HepG2 (cell line): ENCODE results near the gene SPDYE4. TPM values are rescaled to one million over a fixed set of nuclear protein-coding genes. Genes with fewer than 3 reads are reported as not detected.

Experiments
- ATAC-seq: fragments of 200-7000 bp; cut with Tn5 transposase; 3 replicates; pipeline ENCODE4 v1.9.1; 2020; ENCODE audit warnings: mild to moderate bottlenecking, moderate library complexity
- Bru-seq: library from RNA; stranded (reverse); fragments of 400-500 nt; gene quantifications from one replicate; lab custom pipeline; 2021; lab: Mats Ljungman, UMichigan
- BruChase-seq, 2 experiments: library from RNA; stranded (reverse); fragments of 400-500 nt; gene quantifications; one replicate each; lab custom pipeline; 2021; lab: Mats Ljungman, UMichigan
- BruUV-seq: library from RNA; stranded (reverse); fragments of 400-500 nt; replicated peaks from 2 replicates; lab custom pipeline; 2021; lab: Mats Ljungman, UMichigan
- CTCF ChIA-PET: fragments of 300-600 bp; formaldehyde crosslinking; extraction: SDS; loops from one replicate; lab custom pipeline; 2021; ENCODE audit warnings: low total read pairs, inconsistent platforms, low intra/inter-chr PET ratio; lab: Yijun Ruan, JAX
- POLR2A ChIA-PET: fragments of 350-600 bp; sonication (Branson Sonifier 250); formaldehyde crosslinking; loops from one replicate; lab custom pipeline; 2020; ENCODE audit warnings: antibody characterized with exemption, inconsistent platforms; lab: Yijun Ruan, JAX
- DNase-seq: peaks from one replicate; pipeline ENCODE4 v3.0.0-alpha.2; 2015; ENCODE audit warnings: low spot score
- FAIRE-seq: peaks from 3 replicates; lab custom pipeline; 2011; peaks lifted over from hg19 to GRCh38; lab: Jason Lieb, UNC
- H2AFZ ChIP-seq: one replicate; pipeline ENCODE4 v1.6.1; 2011; ENCODE audit warnings: low read length, inconsistent platforms
- H3K27ac ChIP-seq: fragments of 300-600 bp; 3 replicates; pipeline ENCODE4 v1.8.0; 2011; ENCODE audit warnings: mixed run types, mild to moderate bottlenecking, mixed read lengths, low read length, inconsistent platforms; ENCODE audit not compliant: insufficient read depth; ENCODE audit errors: extremely low read length
- H3K27me3 ChIP-seq, 2 experiments: fragments of 200-600 bp in 1 of 2; 2 replicates in 1 of 2; 3 replicates in 1 of 2; pipeline versions ENCODE4 v1.6.0 to v1.8.0; 2011; ENCODE audit warnings: low read length in 2 of 2, mild to moderate bottlenecking in 2 of 2, moderate library complexity in 2 of 2, inconsistent platforms in 1 of 2; ENCODE audit not compliant: insufficient read depth in 2 of 2, control insufficient read depth in 1 of 2
- H3K36me3 ChIP-seq, 2 experiments: fragments of 200-600 bp in 1 of 2; replicated peaks in 1 of 2; 2 replicates in 1 of 2; 3 replicates in 1 of 2; pipeline versions ENCODE4 v1.5.1 to v1.8.0; 2011; ENCODE audit warnings: low read length in 2 of 2, inconsistent platforms in 1 of 2; ENCODE audit not compliant: insufficient read depth in 2 of 2, control insufficient read depth in 1 of 2
- H3K4me1 ChIP-seq: 2 replicates; pipeline ENCODE4 v1.5.1; 2012; ENCODE audit warnings: low read length, inconsistent platforms; ENCODE audit not compliant: insufficient read depth
- H3K4me2 ChIP-seq: 2 replicates; pipeline ENCODE4 v1.6.0; 2011; ENCODE audit warnings: low read depth, low read length, inconsistent platforms
- H3K4me3 ChIP-seq, 3 experiments: fragments of 200-600 bp in 1 of 3; sonication (generic), shearing (Covaris generic) in 1 of 3; replicated peaks in 1 of 3; 2 replicates each; pipeline ENCODE4 v1.5.1; 2011 to 2016; ENCODE audit warnings: low read length in 3 of 3, inconsistent platforms in 2 of 3, low read depth in 2 of 3, mild to moderate bottlenecking in 2 of 3, control low read depth in 1 of 3, mixed read lengths in 1 of 3; ENCODE audit not compliant: insufficient read depth in 1 of 3
- H3K79me2 ChIP-seq: one replicate; pipeline ENCODE4 v1.6.1; 2011; ENCODE audit warnings: low read length, inconsistent platforms; ENCODE audit not compliant: insufficient read depth
- H3K9ac ChIP-seq: 2 replicates; pipeline ENCODE4 v1.6.0; 2011; ENCODE audit warnings: mild to moderate bottlenecking, low read depth, low read length, inconsistent platforms; ENCODE audit not compliant: insufficient read depth
- H3K9me3 ChIP-seq: 2 replicates; pipeline ENCODE4 v1.5.1; 2012; ENCODE audit warnings: mild to moderate bottlenecking, low read length
- H4K20me1 ChIP-seq: 2 replicates; pipeline ENCODE4 v1.6.0; 2011; ENCODE audit warnings: inconsistent platforms, mild to moderate bottlenecking, low read length, moderate library complexity; ENCODE audit not compliant: insufficient read depth
- ARNTL ChIP-seq: sonication (generic); formaldehyde crosslinking; IDR thresholded peaks from 2 replicates; pipeline ENCODE4 v1.4.0; 2020; ENCODE audit warnings: mild to moderate bottlenecking, missing genetic modification reagents
- ATF2 ChIP-seq: sonication (generic); formaldehyde crosslinking; IDR thresholded peaks from 2 replicates; pipeline ENCODE4 v1.4.0; 2020; ENCODE audit warnings: missing genetic modification reagents
- ATM ChIP-seq: fragments of 450-650 bp; IDR thresholded peaks from 2 replicates; pipeline ENCODE4 v1.7.1; 2017; ENCODE audit warnings: mild to moderate bottlenecking, borderline replicate concordance
- GABPB1 ChIP-seq: IDR thresholded peaks from 2 replicates; pipeline ENCODE4 v1.6.1; 2016; ENCODE audit warnings: mild to moderate bottlenecking, missing genetic modification reagents, moderate library complexity, missing compliant biosample characterization
- IRF2 ChIP-seq: IDR thresholded peaks from 2 replicates; pipeline ENCODE4 v1.6.1; 2018; ENCODE audit warnings: missing genetic modification reagents, missing compliant biosample characterization
- MZF1 ChIP-seq: sonication (generic); formaldehyde crosslinking; IDR thresholded peaks from 2 replicates; pipeline ENCODE4 v1.8.1; 2023; ENCODE audit warnings: mild to moderate bottlenecking, missing genetic modification reagents, borderline replicate concordance
- PATZ1 ChIP-seq: sonication (generic); formaldehyde crosslinking; IDR thresholded peaks from 2 replicates; pipeline ENCODE4 v1.4.0; 2020; ENCODE audit warnings: missing genetic modification reagents
- PLSCR1 ChIP-seq: sonication (generic); formaldehyde crosslinking; IDR thresholded peaks from 2 replicates; pipeline ENCODE4 v1.5.0; 2020; ENCODE audit warnings: missing genetic modification reagents, mild to moderate bottlenecking, borderline replicate concordance
- POLR2A ChIP-seq, 2 experiments: IDR thresholded peaks; 2 replicates each; pipeline ENCODE4 v1.6.1; 2011; ENCODE audit warnings: low read depth in 2 of 2, low read length in 2 of 2, mild to moderate bottlenecking in 1 of 2, moderate library complexity in 1 of 2; ENCODE audit not compliant: insufficient read depth in 1 of 2
- RXRB ChIP-seq: IDR thresholded peaks from 2 replicates; pipeline ENCODE4 v1.6.1; 2016; ENCODE audit warnings: borderline replicate concordance, missing genetic modification reagents, missing compliant biosample characterization
- ZNF235 ChIP-seq: sonication (generic); formaldehyde crosslinking; IDR thresholded peaks from 2 replicates; pipeline ENCODE4 v1.8.1; 2023; ENCODE audit warnings: mild to moderate bottlenecking, missing genetic modification reagents, borderline replicate concordance
- ZNF557 ChIP-seq: sonication (generic); formaldehyde crosslinking; IDR thresholded peaks from 2 replicates; pipeline ENCODE4 v1.4.0; 2020; ENCODE audit warnings: missing genetic modification reagents
- ZNF670 ChIP-seq: sonication (generic); formaldehyde crosslinking; IDR thresholded peaks from 2 replicates; pipeline ENCODE4 v1.8.0; 2022; ENCODE audit warnings: mild to moderate bottlenecking, missing genetic modification reagents, borderline replicate concordance
- ZNF678 ChIP-seq: sonication (generic); formaldehyde crosslinking; IDR thresholded peaks from 2 replicates; pipeline ENCODE4 v1.4.0; 2020; ENCODE audit warnings: mild to moderate bottlenecking, missing genetic modification reagents
- WGBS: methylation state at CpG from one replicate; pipeline ENCODE4 v1.1.6; 2017; ENCODE audit warnings: low lambda C conversion rate; 5-methylcytosine and 5-hydroxymethylcytosine counted together
- in situ Hi-C: cut with HindIII; loops from 2 replicates; pipeline ENCODE4 v1.10.0; 2017; ENCODE audit warnings: low pct_unique_long_range_greater_than_20kb; ENCODE audit not compliant: extremely low pct_ligation_motif_present
- intact Hi-C: fragments of 100-400 bp; cut with micrococcal nuclease; formaldehyde crosslinking; loops from one replicate; pipeline ENCODE4 v1.10.0; 2022; ENCODE audit not compliant: unreplicated experiment
- long read RNA-seq, 2 experiments: library from RNA in 1 of 2; library from polyadenylated mRNA in 1 of 2; stranded (forward) in 1 of 2; unstranded in 1 of 2; transcript quantifications; one replicate each; pipeline ENCODE4 v2.0.0, GENCODE V29; 2019 to 2022
- polyA minus RNA-seq, 3 experiments: library from RNA; depleted of rRNA, polyadenylated mRNA; stranded (reverse); fragments of >200 nt; gene quantifications; 2 replicates each; pipeline ENCODE4 v1.2.3, GENCODE V29; 2011; ENCODE audit warnings: low replicate concordance in 1 of 3
- polyA plus RNA-seq, 8 experiments: library from polyadenylated mRNA; depleted of rRNA in 3 of 8; stranded (reverse) in 7 of 8; unstranded in 1 of 8; fragments of >200 nt; fragmentation: Illumina TruSeq in 4 of 8; extraction: Trizol in 4 of 8; gene quantifications; 2 replicates each; pipeline versions ENCODE4 v1.2.1 to v1.2.3, GENCODE V29; 2011 to 2016; ENCODE audit warnings: low read depth in 4 of 8, missing spikeins in 1 of 8, mixed read lengths in 1 of 8; ENCODE audit not compliant: insufficient read depth in 1 of 8
- total RNA-seq, 5 experiments: library from RNA; depleted of rRNA; stranded (reverse); fragments of >200 nt; fragmentation: Illumina TruSeq; extraction: Trizol; gene quantifications; 2 replicates each; pipeline ENCODE4 v1.2.3, GENCODE V29; 2016; ENCODE audit warnings: low read depth in 1 of 5
- TF ChIP-seq, protein P1 (sequence below): IDR thresholded peaks from 2 replicates; pipeline ENCODE4 v1.6.1; 2016; ENCODE audit warnings: control low read depth

SPDYE4 gene, protein sequence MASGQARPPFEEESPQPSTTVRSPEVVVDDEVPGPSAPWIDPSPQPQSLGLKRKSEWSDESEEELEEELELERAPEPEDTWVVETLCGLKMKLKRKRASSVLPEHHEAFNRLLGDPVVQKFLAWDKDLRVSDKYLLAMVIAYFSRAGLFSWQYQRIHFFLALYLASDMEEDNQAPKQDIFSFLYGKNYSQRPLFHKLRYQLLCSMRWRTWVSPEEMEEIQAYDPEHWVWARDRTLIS
- total RNA-seq (2016; rRNA removed; fragmentation: Illumina TruSeq; extraction: Trizol) = not detected in 2 replicates
- not detected in 2 replicates for total RNA-seq (2016; cell fraction: cytosol; rRNA removed; fragmentation: Illumina TruSeq; extraction: Trizol; ENCODE audit: low read depth)
- total RNA-seq (2016; cell fraction: insoluble cytoplasmic fraction; rRNA removed; fragmentation: Illumina TruSeq; extraction: Trizol) = not detected in 2 replicates
- not detected in 2 replicates for total RNA-seq (2016; cell fraction: membrane; rRNA removed; fragmentation: Illumina TruSeq; extraction: Trizol)
- not detected in 2 replicates for total RNA-seq (2016; cell fraction: nucleus; rRNA removed; fragmentation: Illumina TruSeq; extraction: Trizol)
- not detected in 2 replicates for polyA plus RNA-seq (2011; rRNA removed)
- not detected in 2 replicates for polyA plus RNA-seq (2011; cell fraction: cytosol; rRNA removed)
- polyA plus RNA-seq (2011; cell fraction: nucleus; rRNA removed) = not detected in 2 replicates
- polyA plus RNA-seq (2012) = not detected in 2 replicates
- not detected in 2 replicates for polyA plus RNA-seq (2016; cell fraction: cytosol; fragmentation: Illumina TruSeq; extraction: Trizol; ENCODE audit: low read depth)
- not detected in 2 replicates for polyA plus RNA-seq (2016; cell fraction: insoluble cytoplasmic fraction; fragmentation: Illumina TruSeq; extraction: Trizol; ENCODE audit: low read depth)
- not detected in 2 replicates for polyA plus RNA-seq (2016; cell fraction: membrane; fragmentation: Illumina TruSeq; extraction: Trizol; ENCODE audit: low read depth)
- not detected in 2 replicates for polyA plus RNA-seq (2016; cell fraction: nucleus; fragmentation: Illumina TruSeq; extraction: Trizol; ENCODE audit: insufficient read depth, low read depth)
- polyA minus RNA-seq (2011; rRNA and poly(A)+ RNA removed; ENCODE audit: low replicate concordance) = not detected in 2 replicates
- polyA minus RNA-seq (2011; cell fraction: cytosol; rRNA and poly(A)+ RNA removed) = not detected in 2 replicates
- not detected in 2 replicates for polyA minus RNA-seq (2011; cell fraction: nucleus; rRNA and poly(A)+ RNA removed)
- not detected for Bru-seq, nascent RNA
- not detected for BruChase-seq, experiment 1, labeled RNA remaining after a 6-hour chase
- not detected for BruChase-seq, experiment 2, labeled RNA remaining after a 2-hour chase
- long read RNA-seq, experiment 1 = 0 reads
- long read RNA-seq, experiment 2 = 0 reads

DNA sequence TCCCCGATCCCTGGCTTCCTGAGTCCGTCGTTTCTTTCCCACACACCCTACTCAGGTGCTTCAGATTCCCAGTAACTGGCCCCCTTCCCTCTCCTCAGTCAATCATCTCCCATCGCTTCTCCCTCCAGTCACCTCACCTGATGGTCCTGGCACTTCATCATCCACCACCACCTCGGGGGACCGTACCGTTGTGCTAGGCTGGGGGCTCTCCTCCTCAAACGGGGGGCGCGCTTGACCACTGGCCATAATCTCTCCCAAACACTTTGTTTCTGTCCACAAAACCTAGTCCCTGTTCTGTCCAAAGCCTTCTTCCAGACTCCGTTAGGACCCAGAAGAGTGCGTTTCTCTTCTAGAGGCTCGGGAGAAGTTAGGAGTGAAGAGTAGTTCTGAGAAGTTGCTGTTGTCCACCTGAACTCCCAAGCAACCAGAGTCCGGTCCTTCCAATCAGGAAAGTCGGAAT lies at the start of gene SPDYE4:
Gene SPDYE4, minus strand, starts transcription at position 410 of the 460 bp plus-strand sequence. Its CDS starts 164 bp downstream, at position 246.
- ChIA-PET POLR2A (no interaction called here), CTCF (no interaction called here)
- in situ Hi-C loops = no loop called here
- Histone ChIP-seq H4K20me1 (no peaks in the 10 kb centered on the region), H3K27ac (no peak within 1 kb of the TSS), H3K36me3 (no peaks in the 10 kb centered on the region), H3K9me3 (no peaks in the 10 kb centered on the region), H3K4me2 (no peak within 1 kb of the TSS), H3K79me2 (no peaks in the 10 kb centered on the region), H3K4me3 (no peak within 1 kb of the TSS), H2AFZ (no peak within 1 kb of the TSS), H3K4me1 (no peaks in the 10 kb centered on the region), H3K9ac (no peak within 1 kb of the TSS), H3K27me3 (peaks cover 8 to 66% of the 10 kb centered on the region in 2 experiments)
- ATAC-seq (no peak), FAIRE-seq (no peak), DNase-seq (no peak)
- BruUV-seq = no TSS peak
- WGBS = 21% methylated on average over 15 of the region's 15 CpGs
- intact Hi-C loops = no loop called here
- TF ChIP-seq MZF1 (no peak), POLR2A (IDR thresholded peaks at IDR 0.05; ENCODE audit: insufficient read depth in 1 of 2, low read depth in 2 of 2, low read length in 2 of 2) (no peak), GABPB1 (CRISPR knock-in tag) (no peak), RXRB (CRISPR knock-in tag) (no peak), ATF2 (CRISPR knock-in tag) (no peak), IRF2 (CRISPR knock-in tag) (no peak), PLSCR1 (CRISPR knock-in tag) (no peak), ZNF670 (CRISPR knock-in tag) (no peak), ZNF557 (CRISPR knock-in tag) (no peak), ZNF678 (CRISPR knock-in tag) (no peak), PATZ1 (no peak), ATM (no peak), ARNTL (CRISPR knock-in tag) (no peak), ZNF235 (no peak)
- TF ChIP-seq, protein P1, sequence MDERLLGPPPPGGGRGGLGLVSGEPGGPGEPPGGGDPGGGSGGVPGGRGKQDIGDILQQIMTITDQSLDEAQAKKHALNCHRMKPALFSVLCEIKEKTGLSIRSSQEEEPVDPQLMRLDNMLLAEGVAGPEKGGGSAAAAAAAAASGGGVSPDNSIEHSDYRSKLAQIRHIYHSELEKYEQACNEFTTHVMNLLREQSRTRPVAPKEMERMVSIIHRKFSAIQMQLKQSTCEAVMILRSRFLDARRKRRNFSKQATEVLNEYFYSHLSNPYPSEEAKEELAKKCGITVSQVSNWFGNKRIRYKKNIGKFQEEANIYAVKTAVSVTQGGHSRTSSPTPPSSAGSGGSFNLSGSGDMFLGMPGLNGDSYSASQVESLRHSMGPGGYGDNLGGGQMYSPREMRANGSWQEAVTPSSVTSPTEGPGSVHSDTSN (CRISPR knock-in tag) = no peak
